ENCODE data around the gene LRSAM1.

Gene LRSAM1

GRCh38 chr9:127428348-127428747 lies 23.0 kb upstream of the LRSAM1 start:
- no peak for DNase-seq

DNA sequence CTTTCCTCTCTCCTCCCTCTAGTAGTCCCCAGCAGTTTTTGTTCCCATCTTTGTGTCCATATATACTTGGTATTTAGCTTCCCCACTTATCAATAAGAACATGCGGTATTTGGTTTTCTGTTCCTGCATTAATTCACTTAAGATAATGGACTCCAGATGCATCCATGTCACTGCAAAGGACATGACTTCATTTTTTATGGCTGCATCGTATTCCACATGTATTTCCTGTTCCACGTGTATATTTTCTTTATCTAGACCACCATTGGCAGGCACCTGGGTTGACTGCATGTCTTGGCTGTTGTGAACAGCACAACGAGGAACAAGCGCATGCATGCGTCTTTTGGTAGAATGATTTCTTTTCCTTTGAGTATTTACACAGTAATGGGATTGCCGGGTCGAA lies 20.9 kb upstream of the LRSAM1 start:
- no peak for DNase-seq

DNA sequence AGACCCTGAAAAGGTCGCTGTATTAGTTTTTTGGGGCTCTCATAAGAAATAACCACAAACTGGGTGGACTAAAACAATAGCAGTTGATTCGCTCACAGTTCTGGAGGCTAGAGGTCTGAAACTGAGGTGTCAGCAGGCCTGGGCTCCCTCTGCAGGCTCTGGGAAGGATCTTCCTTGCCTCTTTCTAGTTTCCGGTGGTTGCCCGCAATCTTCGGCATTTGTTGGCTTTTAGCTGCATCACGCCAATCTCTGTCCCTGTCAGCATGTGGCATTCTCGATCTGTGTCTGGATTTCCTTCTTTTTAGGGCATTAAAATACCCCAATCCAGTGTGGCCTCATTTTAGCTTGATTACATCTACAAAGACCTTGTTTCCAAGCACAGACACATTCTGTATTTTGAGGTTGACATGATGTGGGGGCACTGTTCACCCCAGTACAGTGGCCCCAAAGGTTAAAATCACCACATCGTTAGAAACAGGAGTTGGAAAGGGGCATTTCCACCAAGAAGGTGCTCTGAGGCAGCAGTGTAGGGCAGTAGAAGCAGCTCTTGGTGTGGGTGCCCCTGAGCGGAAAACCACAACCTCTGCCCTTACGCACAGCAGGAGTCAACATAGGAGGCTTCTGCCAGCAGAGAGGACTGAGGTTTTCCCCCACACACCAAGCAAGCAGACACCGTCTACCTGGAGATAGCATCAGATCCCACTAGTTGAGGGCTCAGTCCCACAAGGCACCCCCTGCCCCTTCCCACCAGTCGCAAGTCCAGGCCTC lies 13.6 kb upstream of the LRSAM1 start:
- DNase-seq: no peak

DNA sequence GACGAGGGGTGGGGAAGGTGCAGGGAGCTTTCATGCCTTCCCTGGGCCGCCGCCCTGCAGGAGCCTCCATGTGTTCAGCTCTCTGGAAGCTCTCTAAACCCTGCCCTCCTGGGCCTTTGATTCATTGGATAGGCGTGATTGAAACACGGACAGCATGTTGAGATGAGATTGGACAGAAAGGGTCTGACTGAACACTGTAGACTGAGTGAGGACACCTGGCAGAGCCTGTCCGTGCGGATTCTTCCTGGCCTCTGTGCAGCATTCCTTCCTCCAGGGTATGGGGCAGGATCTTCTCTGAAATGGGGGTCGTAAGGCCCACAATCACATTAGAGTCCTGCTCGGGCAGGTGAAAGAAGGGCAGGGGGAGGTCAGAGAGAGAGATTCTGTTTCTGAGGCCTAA lies 12.9 kb upstream of the LRSAM1 start:
- no peak for DNase-seq

- no peak for DNase-seq
Measured at GRCh38 chr9:127444283-127444920, 6.9 kb upstream of the LRSAM1 start.

DNA sequence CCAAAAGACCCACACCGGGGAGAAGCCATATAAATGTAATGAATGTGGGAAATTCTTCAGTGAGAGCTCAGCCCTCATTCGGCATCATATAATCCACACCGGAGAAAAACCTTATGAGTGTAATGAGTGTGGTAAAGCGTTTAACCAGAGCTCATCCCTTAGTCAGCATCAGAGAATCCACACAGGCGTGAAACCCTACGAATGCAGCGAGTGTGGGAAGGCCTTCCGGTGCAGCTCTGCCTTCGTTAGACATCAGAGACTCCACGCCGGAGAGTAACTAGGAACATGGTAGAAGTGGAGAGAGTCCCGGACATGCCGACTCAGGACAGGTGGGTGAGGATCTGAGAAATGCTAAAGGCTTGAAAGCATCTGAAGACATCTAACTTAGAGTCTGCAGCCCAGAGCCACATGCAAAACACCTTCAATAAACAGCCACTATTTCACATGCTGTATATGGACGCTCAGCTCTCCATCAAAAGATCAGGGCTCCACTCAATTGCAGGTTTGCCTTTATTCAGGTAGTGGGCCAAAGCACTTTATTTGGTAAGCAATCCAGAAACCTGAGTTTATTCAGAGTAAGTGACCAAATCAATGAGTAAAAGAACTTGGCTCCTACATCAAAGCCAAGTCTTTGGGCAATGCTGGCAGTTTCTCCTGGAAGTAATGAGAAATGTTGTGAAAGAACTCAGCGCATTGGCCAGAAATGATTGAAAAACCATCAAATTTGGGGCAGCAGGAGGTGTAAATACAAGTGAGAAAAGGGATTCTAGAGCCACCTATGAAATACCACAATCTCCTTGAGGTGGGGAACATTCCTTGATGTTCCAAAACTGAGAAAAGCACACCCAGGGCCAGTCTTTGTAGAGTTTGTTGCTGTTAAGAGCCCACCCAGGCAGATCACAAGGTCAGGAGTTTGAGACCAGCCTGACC lies 6.1 kb upstream of the LRSAM1 start:
- DNase-seq: no peak

DNA sequence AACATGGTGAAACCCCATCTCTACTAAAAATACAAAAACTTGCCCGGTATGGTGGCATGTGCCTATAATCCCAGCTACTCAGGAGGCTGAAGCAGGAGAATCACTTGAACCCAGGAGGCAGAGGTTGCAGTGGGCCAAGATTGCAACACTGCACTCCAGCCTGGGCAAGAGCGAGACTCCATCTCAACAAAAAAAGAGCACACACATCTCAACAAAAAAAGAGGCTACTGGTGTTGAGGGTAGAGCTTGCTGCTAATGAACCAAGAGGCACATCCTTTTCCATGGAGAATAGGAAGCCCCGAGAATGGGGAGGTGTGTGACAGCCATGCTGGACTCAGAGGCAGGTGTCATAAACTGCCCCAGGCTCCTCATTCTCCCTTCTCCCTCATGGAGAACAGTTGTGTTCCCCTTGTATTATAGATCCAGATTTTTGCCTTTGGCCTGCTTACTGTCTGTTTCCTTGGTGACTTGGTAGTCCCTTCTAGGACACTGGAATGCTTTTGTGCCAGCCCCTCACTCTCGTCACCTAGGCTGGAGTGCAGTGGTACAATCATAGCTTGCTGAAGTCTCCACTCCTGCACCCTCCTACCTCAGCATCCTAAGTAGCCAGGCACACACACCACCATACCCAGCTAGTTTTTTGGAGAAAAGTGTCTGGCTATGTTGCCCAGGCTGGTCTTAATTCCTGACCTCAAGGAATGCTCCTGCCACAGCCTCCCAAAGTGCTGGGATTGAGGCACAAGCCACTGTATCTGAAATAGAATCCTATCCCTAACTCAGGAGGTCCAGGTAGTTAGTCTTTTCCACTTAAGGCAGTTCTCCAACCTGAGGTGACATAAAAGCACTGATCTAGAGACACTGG lies 5.2 kb upstream of the LRSAM1 start:
- DNase-seq: no peak

GRCh38 chr9:127446713-127447415 lies 4.4 kb upstream of the LRSAM1 start:
- DNase-seq: no peak

DNA sequence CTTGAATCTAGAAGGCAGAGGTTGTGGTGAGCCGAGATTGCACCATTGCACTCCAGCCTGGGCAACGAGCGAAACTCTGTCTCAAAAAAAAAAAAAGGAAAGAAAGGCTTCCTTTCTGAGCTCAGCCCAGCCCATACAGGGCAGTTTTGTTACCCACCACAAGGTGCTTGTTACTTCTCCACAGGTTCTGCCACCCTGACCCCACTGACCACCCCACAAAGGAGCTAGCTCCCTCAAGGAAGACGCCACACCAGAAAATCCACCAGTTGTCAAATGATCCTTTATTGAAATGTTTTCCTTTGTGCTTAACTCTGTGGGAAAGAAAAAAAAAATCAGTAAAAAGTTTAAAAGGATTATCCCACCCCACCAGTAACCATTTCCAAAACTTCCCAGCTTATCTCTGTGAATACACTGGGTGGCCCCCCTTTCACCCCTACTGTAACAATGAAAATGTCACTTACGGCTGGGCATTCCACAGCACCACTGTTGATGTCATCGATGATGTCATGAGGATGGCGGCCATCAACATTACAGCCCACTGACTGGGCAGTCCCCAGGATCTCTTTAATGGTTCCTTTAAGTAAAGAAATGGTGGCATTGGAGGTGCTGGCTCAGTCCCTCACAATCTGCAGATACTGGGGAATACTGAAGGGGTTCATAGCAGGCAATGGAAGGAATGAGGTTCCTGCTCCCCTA lies 3.7 kb upstream of the LRSAM1 start:
- DNase-seq: no peak

DNA sequence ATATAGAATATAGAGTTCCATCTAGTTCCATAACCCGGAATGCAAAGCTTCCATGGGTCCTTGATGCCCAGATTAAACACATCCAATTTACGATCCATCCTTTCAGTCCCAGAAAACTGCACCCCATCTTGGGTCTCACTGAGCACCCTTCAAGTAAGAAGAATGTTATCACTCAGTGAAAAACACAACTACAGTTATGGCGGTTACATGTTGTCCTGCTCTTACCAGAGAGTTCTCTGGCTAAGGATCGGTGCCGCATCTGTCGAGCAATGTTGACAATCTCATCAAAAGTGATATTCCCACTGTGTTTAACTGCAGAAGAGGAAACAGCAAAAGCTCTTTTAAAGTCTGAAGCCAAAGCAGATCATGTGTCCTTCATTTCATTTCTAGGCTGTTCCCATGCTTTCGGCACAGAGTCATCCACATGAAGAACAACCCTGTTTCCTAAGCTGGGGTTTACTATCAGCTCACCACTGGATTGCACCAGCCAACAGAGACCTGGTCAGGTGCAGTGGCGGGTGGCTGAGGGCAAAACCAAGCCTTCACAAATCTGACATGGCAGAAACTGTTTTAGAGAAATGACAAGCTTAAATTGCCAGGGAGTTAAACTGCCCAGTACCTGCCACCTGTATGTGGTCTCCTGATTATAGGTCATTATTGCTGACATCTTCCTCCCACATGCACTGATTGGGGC lies 3.1 kb upstream of the LRSAM1 start:
- DNase-seq: no peak

GRCh38 chr9:127449332-127449966 lies 1.9 kb upstream of the LRSAM1 start:
- DNase-seq: no peak

DNA sequence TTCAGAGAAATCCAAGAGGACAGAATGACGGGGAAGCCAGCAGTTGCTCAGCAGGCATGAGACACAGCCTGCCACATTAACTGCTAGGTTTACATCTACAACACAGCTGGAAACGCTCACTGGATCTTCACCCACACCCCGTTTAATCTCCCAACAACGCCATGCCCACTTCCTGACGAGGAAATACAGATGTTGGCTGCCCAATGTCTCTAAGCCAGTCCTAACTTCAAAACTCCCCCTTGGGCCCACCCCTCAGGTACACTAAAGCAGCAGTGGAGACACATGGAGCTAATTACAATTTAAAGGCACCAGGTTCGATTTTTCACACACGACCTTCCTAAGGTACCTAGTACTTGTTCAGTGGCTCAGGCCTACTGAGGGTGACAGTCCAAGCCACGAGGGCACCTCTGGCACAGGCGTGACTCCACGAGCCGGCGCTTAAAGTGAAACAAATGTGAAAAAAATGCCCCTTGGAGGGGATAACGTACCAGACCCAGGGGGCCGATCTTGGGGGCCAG lies 1.0 kb upstream of the LRSAM1 start:
- DNase-seq: no peak

DNA sequence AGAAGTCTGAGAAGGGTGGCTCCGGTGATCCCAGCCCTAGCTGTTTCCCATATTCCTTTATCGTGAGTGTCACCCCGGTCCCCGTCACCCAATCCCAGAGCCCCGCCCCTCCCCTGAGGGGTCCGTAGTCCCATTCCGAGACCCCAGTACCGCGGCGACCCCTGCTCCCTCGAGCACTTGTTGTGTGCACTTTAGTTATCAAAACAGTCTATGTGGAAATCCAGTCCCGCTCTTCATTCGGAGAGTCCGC lies 223 bp downstream of the LRSAM1 start:
- no peak for DNase-seq

GRCh38 chr9:127451858-127452656 lies 747 bp downstream of the LRSAM1 start:
- DNase-seq: peak in 1 of 2 donors; percentile 11

GRCh38 chr9:127452691-127453090 lies 1.4 kb downstream of the LRSAM1 start:
- DNase-seq: no peak

DNA sequence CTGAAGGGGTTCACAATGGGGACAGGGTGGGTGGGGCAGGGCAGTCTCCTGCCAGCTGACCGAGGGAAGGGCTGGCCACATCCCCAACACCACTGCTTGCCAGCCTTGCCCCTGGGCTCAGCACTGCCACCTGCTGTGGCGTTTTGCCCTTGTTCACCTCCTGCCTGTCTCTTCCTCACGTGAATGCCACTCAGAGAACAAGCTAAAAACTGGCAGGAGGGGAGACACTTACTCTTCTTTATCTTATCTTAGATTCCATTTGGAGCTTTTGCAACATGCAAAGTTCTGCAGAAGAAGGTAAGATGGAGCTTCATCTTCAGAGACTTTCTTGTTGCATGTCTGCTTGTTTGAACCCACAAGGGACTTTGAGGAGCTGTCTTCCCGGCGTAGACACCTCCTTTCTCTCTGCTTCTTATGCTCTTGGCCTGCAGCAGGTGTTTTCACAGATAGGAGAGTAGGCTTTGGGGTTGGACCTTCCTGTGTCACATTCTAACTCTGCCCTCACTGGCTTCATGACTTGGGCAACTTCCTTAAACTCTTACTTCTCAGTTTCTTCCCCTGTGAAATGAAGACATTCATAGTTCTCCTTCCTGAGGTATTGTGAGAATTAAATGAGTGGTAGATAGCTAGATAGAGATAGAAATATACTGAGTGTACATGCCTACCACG lies 4.1 kb downstream of the LRSAM1 start:
- peak in 1 of 2 donors; percentile 56 for DNase-seq

- DNase-seq: no peak
Measured at GRCh38 chr9:127457191-127457878, 6.0 kb downstream of the LRSAM1 start.

GRCh38 chr9:127458921-127459320 lies 7.6 kb downstream of the LRSAM1 start:
- no peak for DNase-seq

Measured in bone marrow (tissue), 2 donors.